WTC11 (cell line): ENCODE measurements around the gene P4HTM. TPM values are rescaled to one million over a fixed set of nuclear protein-coding genes. Genes with fewer than 3 reads are reported as not detected.

Experiments
- ATAC-seq: fragments of 200-7000 bp; cut with Tn5 transposase; 2 replicates; pipeline ENCODE4 v1.10.0; 2021; ENCODE audit warnings: mild to moderate bottlenecking, moderate library complexity
- CTCF ChIA-PET: fragments of 300-600 bp; sonication (Branson Sonifier 250); formaldehyde crosslinking; loops from one replicate; lab custom pipeline; 2021; ENCODE audit warnings: antibody characterized with exemption; lab: Charles Lee
- POLR2A ChIA-PET: fragments of 350-600 bp; sonication (Branson Sonifier 250); formaldehyde crosslinking; loops from one replicate; lab custom pipeline; 2021; ENCODE audit warnings: antibody characterized with exemption; lab: Charles Lee
- DNase-seq: peaks from one replicate; pipeline ENCODE4 v3.0.0; 2021; ENCODE audit warnings: low spot score
- H3K27ac Mint-ChIP-seq: 2 replicates; pipeline ENCODE4 v1.8.0; 2021; ENCODE audit warnings: mixed read lengths
- H3K27me3 Mint-ChIP-seq: 2 replicates; pipeline ENCODE4 v1.8.0; 2021; ENCODE audit warnings: low read depth, mild to moderate bottlenecking, moderate library complexity, mixed read lengths
- H3K36me3 Mint-ChIP-seq: 2 replicates; pipeline ENCODE4 v1.8.0; 2021; ENCODE audit warnings: mixed read lengths
- H3K4me1 Mint-ChIP-seq: 2 replicates; pipeline ENCODE4 v1.8.0; 2022; ENCODE audit warnings: mixed read lengths
- H3K4me3 Mint-ChIP-seq: 2 replicates; pipeline ENCODE4 v1.8.0; 2021; ENCODE audit warnings: mild to moderate bottlenecking, moderate library complexity, mixed read lengths
- H3K9me3 Mint-ChIP-seq: 2 replicates; pipeline ENCODE4 v1.8.0; 2021; ENCODE audit warnings: mixed read lengths
- ATF1 ChIP-seq: sonication (generic); formaldehyde crosslinking; IDR thresholded peaks from 2 replicates; pipeline ENCODE4 v1.8.1; 2023; ENCODE audit warnings: mild to moderate bottlenecking, moderate library complexity, missing genetic modification reagents
- ATF2 ChIP-seq: sonication (generic); formaldehyde crosslinking; IDR thresholded peaks from 2 replicates; pipeline ENCODE4 v1.8.1; 2022; ENCODE audit warnings: low read depth, missing genetic modification reagents, borderline replicate concordance
- CBFB ChIP-seq: sonication (generic); formaldehyde crosslinking; IDR thresholded peaks from 2 replicates; pipeline ENCODE4 v1.8.1; 2022; ENCODE audit warnings: mild to moderate bottlenecking, low read depth, missing genetic modification reagents
- E2F5 ChIP-seq: sonication (generic); formaldehyde crosslinking; IDR thresholded peaks from 2 replicates; pipeline ENCODE4 v1.8.1; 2022; ENCODE audit warnings: mild to moderate bottlenecking, moderate library complexity, missing genetic modification reagents
- FOXJ3 ChIP-seq: sonication (generic); formaldehyde crosslinking; IDR thresholded peaks from 2 replicates; pipeline ENCODE4 v1.9.0; 2021; ENCODE audit warnings: missing genetic modification reagents, mild to moderate bottlenecking, borderline replicate concordance
- MXD4 ChIP-seq: fragments of 250-450 bp; sonication (Bioruptor Pico); IDR thresholded peaks from 2 replicates; pipeline ENCODE4 v1.8.0; 2021; ENCODE audit warnings: mild to moderate bottlenecking, moderate library complexity, borderline replicate concordance
- NFE2L1 ChIP-seq: sonication (generic); formaldehyde crosslinking; IDR thresholded peaks from 2 replicates; pipeline ENCODE4 v1.8.1; 2023; ENCODE audit warnings: missing genetic modification reagents
- NFYB ChIP-seq: sonication (generic); formaldehyde crosslinking; conservative IDR thresholded peaks from 2 replicates; pipeline ENCODE4 v1.8.0; 2022; ENCODE audit warnings: low read depth, missing genetic modification reagents
- NR2C2 ChIP-seq: sonication (generic); formaldehyde crosslinking; IDR thresholded peaks from 2 replicates; pipeline ENCODE4 v1.8.0; 2022; ENCODE audit warnings: mild to moderate bottlenecking, missing genetic modification reagents
- OVOL2 ChIP-seq: fragments of 250-450 bp; sonication (Bioruptor Pico); IDR thresholded peaks from 2 replicates; pipeline ENCODE4 v1.9.0; 2021; ENCODE audit warnings: mild to moderate bottlenecking, borderline replicate concordance
- PRDM15 ChIP-seq: sonication (generic); formaldehyde crosslinking; IDR thresholded peaks from 2 replicates; pipeline ENCODE4 v1.8.0; 2022; ENCODE audit warnings: missing genetic modification reagents
- RORB ChIP-seq: fragments of 250-450 bp; sonication (Bioruptor Pico); IDR thresholded peaks from 2 replicates; pipeline ENCODE4 v1.9.0; 2021; ENCODE audit warnings: mild to moderate bottlenecking
- SMAD4 ChIP-seq: sonication (generic); formaldehyde crosslinking; IDR thresholded peaks from 2 replicates; pipeline ENCODE4 v1.8.0; 2022; ENCODE audit warnings: mild to moderate bottlenecking, missing genetic modification reagents
- SOX15 ChIP-seq: fragments of 250-450 bp; sonication (Bioruptor Pico); IDR thresholded peaks from 2 replicates; pipeline ENCODE4 v1.9.0; 2021; ENCODE audit warnings: mild to moderate bottlenecking
- TEAD4 ChIP-seq: sonication (generic); formaldehyde crosslinking; IDR thresholded peaks from 2 replicates; pipeline ENCODE4 v1.8.0; 2022; ENCODE audit warnings: mild to moderate bottlenecking, missing genetic modification reagents
- ZMAT4 ChIP-seq: fragments of 250-450 bp; sonication (Bioruptor Pico); IDR thresholded peaks from 2 replicates; pipeline ENCODE4 v1.9.0; 2021; ENCODE audit warnings: mild to moderate bottlenecking
- ZNF263 ChIP-seq: sonication (generic); formaldehyde crosslinking; IDR thresholded peaks from 2 replicates; pipeline ENCODE4 v1.8.1; 2022; ENCODE audit warnings: low read depth, mild to moderate bottlenecking, moderate library complexity, missing genetic modification reagents
- ZNF396 ChIP-seq: fragments of 250-450 bp; sonication (Bioruptor Pico); IDR thresholded peaks from 2 replicates; pipeline ENCODE4 v1.8.0; 2021; ENCODE audit warnings: mild to moderate bottlenecking, moderate library complexity, borderline replicate concordance
- ZNF671 ChIP-seq: fragments of 250-450 bp; sonication (Bioruptor Pico); IDR thresholded peaks from 2 replicates; pipeline ENCODE4 v1.8.0; 2021; ENCODE audit warnings: mild to moderate bottlenecking
- total RNA-seq: library from RNA; stranded (reverse); gene quantifications from 3 replicates; pipeline ENCODE4 v1.2.3, GENCODE V29; 2021
- TF ChIP-seq, protein P1 (sequence below): sonication (generic); formaldehyde crosslinking; IDR thresholded peaks from 2 replicates; pipeline ENCODE4 v1.8.1; 2023; ENCODE audit warnings: mild to moderate bottlenecking, missing genetic modification reagents, moderate library complexity

Gene P4HTM
- total RNA-seq, 1 experiment from 2014 or later: 21.9 TPM

DNA sequence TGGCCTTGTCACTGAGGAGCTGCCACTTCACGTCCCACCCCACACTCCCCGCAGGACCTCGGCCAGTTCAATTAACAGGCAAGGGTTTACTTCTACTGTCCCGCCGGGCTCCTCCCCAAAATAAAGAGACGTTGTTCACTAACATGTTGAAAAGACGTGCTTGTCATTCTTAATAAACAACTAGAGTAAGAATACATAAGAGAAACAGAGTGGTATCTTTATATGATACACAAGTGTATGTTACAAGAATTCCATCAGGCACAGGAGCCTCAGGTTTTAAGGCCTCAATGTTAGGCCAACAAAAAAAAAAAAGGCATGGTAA lies 39.5 kb downstream of the P4HTM start:
- Mint-ChIP-seq H3K4me3 (peak overlapping the region; percentile 90), H3K36me3 (peaks cover 57% of the 10 kb centered on the region), H3K27ac (peak overlapping the region; percentile 92), H3K27me3 (no peaks in the 10 kb centered on the region), H3K4me1 (peaks cover 17% of the 10 kb centered on the region), H3K9me3 (no peaks in the 10 kb centered on the region)
- DNase-seq (no peak), ATAC-seq (no peak)
- ChIA-PET CTCF (interaction anchor here (0.6 to 1.7 kb wide), 7 partner anchors 16 to 594 kb away, joined by 3 to 9 read pairs (median 6); partner anchors contain the start of genes KLHDC8B, QRICH1 and USP4), POLR2A (interaction anchor here (0.6 to 1.9 kb wide), 10 partner anchors 9 to 104 kb away, joined by 3 to 23 read pairs (median 4); partner anchors contain the start of genes DALRD3, QRICH1 and WDR6)
- TF ChIP-seq, protein P1, sequence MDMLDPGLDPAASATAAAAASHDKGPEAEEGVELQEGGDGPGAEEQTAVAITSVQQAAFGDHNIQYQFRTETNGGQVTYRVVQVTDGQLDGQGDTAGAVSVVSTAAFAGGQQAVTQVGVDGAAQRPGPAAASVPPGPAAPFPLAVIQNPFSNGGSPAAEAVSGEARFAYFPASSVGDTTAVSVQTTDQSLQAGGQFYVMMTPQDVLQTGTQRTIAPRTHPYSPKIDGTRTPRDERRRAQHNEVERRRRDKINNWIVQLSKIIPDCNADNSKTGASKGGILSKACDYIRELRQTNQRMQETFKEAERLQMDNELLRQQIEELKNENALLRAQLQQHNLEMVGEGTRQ (CRISPR knock-in tag): 0 out of 2 replicates have a peak, but pooled peaks have one; percentile 2
- peak; percentile 4; the same call in 1 of the 2 replicates for TF ChIP-seq E2F5 (CRISPR knock-in tag)
- no peak for TF ChIP-seq FOXJ3 (CRISPR knock-in tag)
- peak; percentile 7 for TF ChIP-seq ATF1

GRCh38 chr3:49030321-49030720 lies 40.3 kb downstream of the P4HTM start:
- no peak for ATAC-seq
- POLR2A ChIA-PET: no interaction called here

DNA sequence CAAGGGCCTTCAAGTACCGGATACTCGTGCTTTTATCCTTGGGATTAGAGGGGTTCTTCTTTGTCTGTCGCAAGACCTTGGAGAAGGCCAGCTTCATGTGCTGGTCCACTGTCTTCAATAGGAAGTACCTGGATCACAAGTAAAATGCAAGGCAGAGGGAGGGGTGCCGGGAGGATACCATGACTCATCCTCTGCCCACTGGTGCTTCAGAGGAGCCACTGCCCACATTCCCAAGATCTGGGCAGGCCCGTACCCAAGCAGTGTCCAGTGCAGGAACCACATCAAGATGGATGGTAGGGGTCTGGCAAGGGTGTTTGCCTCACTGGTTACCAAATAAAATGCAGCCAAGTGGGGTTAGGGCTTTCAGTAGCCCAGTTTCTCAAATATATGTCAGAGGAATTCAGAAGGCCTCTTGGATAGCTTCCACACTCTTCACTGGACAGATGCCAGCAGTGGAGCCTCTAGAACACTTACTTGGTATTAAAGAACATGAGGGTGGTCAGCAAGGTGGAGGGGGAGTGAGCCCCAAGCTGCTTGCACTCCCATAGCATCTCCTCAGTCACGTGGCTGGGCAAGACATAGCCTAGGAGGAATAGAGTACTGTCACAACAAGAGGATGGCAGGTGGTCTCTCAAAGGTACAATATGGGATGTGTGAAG lies 42.7 kb downstream of the P4HTM start:
- Mint-ChIP-seq H3K4me3 (no peak overlapping the region), H3K4me1 (peaks cover 10% of the 10 kb centered on the region), H3K27ac (no peak overlapping the region), H3K9me3 (no peaks in the 10 kb centered on the region), H3K36me3 (peaks cover 44% of the 10 kb centered on the region), H3K27me3 (no peaks in the 10 kb centered on the region)
- TF ChIP-seq E2F5 (CRISPR knock-in tag): no peak
- no peak for TF ChIP-seq MXD4
- TF ChIP-seq RORB (CRISPR knock-in tag): no peak
- CTCF ChIA-PET: no interaction called here
- ATAC-seq (no peak), DNase-seq (no peak)
- POLR2A ChIA-PET: no interaction called here

More at GRCh38 chr3:49030321-49030720, 40.3 kb downstream of the P4HTM start:
- H3K4me1 Mint-ChIP-seq: peaks cover 17% of the 10 kb centered on the region
- TF ChIP-seq NFYB: no peak
- TF ChIP-seq CBFB (CRISPR knock-in tag): no peak
- TF ChIP-seq OVOL2: no peak
- no peak for TF ChIP-seq ZNF263 (CRISPR knock-in tag)
- TF ChIP-seq ZNF396 (CRISPR knock-in tag): no peak
- TF ChIP-seq SMAD4 (CRISPR knock-in tag): no peak
- TF ChIP-seq NFE2L1 (CRISPR knock-in tag): no peak
- TF ChIP-seq, protein P1 (CRISPR knock-in tag): no peak
- no peak for TF ChIP-seq ATF1
- TF ChIP-seq SOX15 (CRISPR knock-in tag): no peak
- TF ChIP-seq, all 79 proteins: peak for 0
- no peaks in the 10 kb centered on the region for H3K9me3 Mint-ChIP-seq
- no peak overlapping the region for H3K27ac Mint-ChIP-seq
- CTCF ChIA-PET: interaction anchor here (0.6 to 1.2 kb wide), 3 partner anchors 9 to 122 kb away, joined by 3 to 5 read pairs (median 3); no protein-coding TSS in a partner anchor
- H3K36me3 Mint-ChIP-seq: peaks cover 57% of the 10 kb centered on the region
- no peak for DNase-seq
- H3K4me3 Mint-ChIP-seq: no peak overlapping the region
- no peaks in the 10 kb centered on the region for H3K27me3 Mint-ChIP-seq

DNA sequence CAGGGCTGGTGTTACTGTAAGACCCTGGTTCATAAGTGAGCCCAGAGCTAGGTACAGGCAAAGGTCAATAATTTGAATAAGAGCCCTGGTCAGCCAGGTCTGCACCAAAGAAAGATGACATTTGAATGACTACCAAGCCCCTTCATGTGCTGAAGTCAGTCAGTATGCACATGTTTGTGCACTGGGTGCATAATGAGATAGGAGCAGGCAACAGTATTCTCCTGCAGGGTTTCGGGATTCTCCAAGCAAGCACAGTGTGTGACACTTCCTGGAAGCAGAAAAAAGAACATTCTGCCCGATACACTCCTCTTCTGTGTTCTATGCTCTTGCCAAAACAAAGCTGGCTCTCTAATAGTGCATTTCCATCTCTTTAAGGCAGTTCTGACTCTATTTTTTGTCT lies 44.6 kb downstream of the P4HTM start:
- no peaks in the 10 kb centered on the region for H3K27me3 Mint-ChIP-seq
- CTCF ChIA-PET: interaction anchor here (0.8 kb wide), 1 partner anchor 47 kb away, joined by 3 read pairs; no protein-coding TSS in a partner anchor
- TF ChIP-seq ZNF671 (CRISPR knock-in tag): no peak
- no peak for TF ChIP-seq PRDM15 (CRISPR knock-in tag)
- no peak for TF ChIP-seq NR2C2 (CRISPR knock-in tag)
- TF ChIP-seq ZMAT4 (CRISPR knock-in tag): no peak
- TF ChIP-seq TEAD4 (CRISPR knock-in tag): no peak
- no peak for TF ChIP-seq ATF2

More for the DNA sequence above, 44.6 kb downstream of the P4HTM start:
- no peaks in the 10 kb centered on the region for H3K4me1 Mint-ChIP-seq
- no peak overlapping the region for H3K27ac Mint-ChIP-seq
- POLR2A ChIA-PET: no interaction called here
- no peak overlapping the region for H3K4me3 Mint-ChIP-seq
- peaks cover 39% of the 10 kb centered on the region for H3K36me3 Mint-ChIP-seq
- DNase-seq: no peak
- no peak for ATAC-seq
- no peaks in the 10 kb centered on the region for H3K9me3 Mint-ChIP-seq
